Spinal cord (tissue), 10 donors: ENCODE results near the gene SDC4. TPM values are rescaled to one million over a fixed set of nuclear protein-coding genes. Genes with fewer than 3 reads are reported as not detected.

Experiments used
- DNase-seq, 6 donors: peaks; one replicate each; pipeline versions ENCODE4 v3.0.0 to v3.0.0-alpha.2; 2013 to 2015; ENCODE audit warnings: low spot score in 6 of 6, low read depth in 4 of 6
- H3K27ac ChIP-seq: one replicate; pipeline ENCODE4 v1.5.1; 2013; ENCODE audit warnings: low read depth, low read length, control low read depth
- H3K27me3 ChIP-seq: one replicate; pipeline ENCODE4 v1.6.1; 2013; ENCODE audit warnings: low read length; ENCODE audit not compliant: control insufficient read depth, insufficient read depth
- H3K36me3 ChIP-seq: one replicate; pipeline ENCODE4 v1.6.1; 2013; ENCODE audit warnings: low read length; ENCODE audit not compliant: control insufficient read depth, insufficient read depth
- H3K4me1 ChIP-seq: one replicate; pipeline ENCODE4 v1.6.1; 2013; ENCODE audit warnings: low read length; ENCODE audit not compliant: control insufficient read depth, insufficient read depth
- H3K4me3 ChIP-seq: one replicate; pipeline ENCODE4 v1.5.1; 2013; ENCODE audit warnings: low read depth, low read length, control low read depth
- H3K9me3 ChIP-seq: one replicate; pipeline ENCODE4 v1.6.1; 2013; ENCODE audit warnings: low read length; ENCODE audit not compliant: control insufficient read depth, insufficient read depth
- WGBS: methylation state at CpG from one replicate; pipeline ENCODE4 v1.1.5; 2013; ENCODE audit warnings: missing lambda C conversion rate; ENCODE audit not compliant: insufficient coverage; 5-methylcytosine and 5-hydroxymethylcytosine counted together
- polyA plus RNA-seq, 2 donors: library from polyadenylated mRNA; unstranded; fragments of 120-200 nt; gene quantifications; one replicate each; pipeline ENCODE4 v1.2.1, GENCODE V29; 2013; ENCODE audit not compliant: insufficient read length in 2 of 2
- total RNA-seq, 2 donors: library from RNA; depleted of rRNA in 1 of 2; stranded (reverse); fragments of 120-200 nt in 1 of 2; fragments of >200 nt in 1 of 2; gene quantifications; one replicate each; pipeline versions ENCODE4 v1.2.3 to v1.2.4, GENCODE V29; 2013 to 2014
- donor health status: healthy.

Gene SDC4
- total and polyA plus RNA-seq, 4 donors, result 5.6 to 25.5 (median 11.7) TPM

DNA sequence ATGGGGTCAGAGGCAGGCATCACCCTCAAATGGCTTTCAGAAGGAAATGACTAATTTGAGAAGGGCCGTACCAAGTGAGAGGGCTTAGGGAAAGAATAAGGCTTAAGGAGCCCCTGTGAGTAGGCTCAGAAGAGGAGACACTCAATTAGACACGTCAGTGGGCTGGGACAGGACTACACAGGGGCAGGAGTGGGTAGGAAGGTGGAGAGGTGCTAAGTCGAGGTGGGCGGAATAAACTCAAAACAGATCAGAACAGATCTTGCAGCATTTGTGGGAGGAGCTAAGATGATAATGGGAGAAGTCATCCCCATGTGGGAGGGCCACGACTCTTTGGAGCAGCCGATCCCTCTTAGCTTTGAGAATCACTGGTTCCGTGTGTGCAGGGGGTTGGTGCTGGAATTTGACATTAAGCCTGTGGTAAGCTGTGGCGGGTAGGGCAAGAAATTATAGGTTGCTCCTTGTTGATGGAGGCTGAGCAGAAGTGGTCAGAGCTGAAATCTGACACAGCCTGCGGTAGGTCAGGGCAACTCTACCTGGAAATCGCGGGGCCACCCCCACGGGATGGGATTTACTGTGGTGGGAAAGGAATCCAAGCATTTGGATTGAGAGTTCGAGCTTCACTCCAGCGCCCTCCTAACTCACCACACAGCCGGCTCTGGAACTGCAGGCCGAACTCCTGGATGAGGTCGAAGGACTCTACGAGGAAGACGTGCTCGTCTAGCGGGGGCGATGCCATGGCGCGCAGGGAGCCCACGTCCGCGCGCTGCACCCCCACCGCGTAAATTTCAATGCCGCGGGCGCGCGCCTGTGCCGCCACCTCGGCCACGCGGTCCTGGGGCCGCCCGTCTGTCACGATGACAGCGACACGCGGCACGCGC, 44.4 kb downstream of the SDC4 start:
- H3K27me3 ChIP-seq, result peaks cover 38% of the 10 kb centered on the region
- peaks cover 2% of the 10 kb centered on the region for H3K36me3 ChIP-seq
- H3K4me3 ChIP-seq, result no peak overlapping the region
- WGBS, result 61% methylated on average over 42 of the region's 47 CpGs
- no peak overlapping the region for H3K27ac ChIP-seq
- peak in 1 of 6 donors; percentile 25 for DNase-seq
- H3K4me1 ChIP-seq, result peaks cover 20% of the 10 kb centered on the region
- no peaks in the 10 kb centered on the region for H3K9me3 ChIP-seq

DNA sequence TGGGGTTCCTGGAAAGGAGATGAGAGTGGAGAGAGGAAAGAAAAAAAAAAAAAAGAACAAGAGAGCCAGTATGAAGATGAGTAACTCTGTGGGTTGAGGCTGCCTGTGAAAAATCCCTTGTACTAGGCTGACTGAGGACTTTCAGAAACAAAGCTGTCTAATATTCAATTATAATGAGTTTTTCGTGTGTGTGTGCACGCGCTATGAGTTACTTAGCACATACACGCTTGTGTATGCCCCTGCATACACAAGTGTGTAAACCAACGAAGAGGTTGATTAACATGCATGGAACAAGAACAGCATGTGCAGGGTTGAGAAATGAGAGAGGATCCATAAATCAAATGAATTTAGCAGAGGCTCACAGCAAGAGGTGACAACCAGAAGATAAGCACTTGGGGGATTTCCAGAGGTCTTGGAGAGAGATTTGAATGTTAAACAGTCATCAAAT, 46.4 kb downstream of the SDC4 start:
- H3K36me3 ChIP-seq, result peaks cover 4% of the 10 kb centered on the region
- peaks cover 26% of the 10 kb centered on the region for H3K27me3 ChIP-seq
- no peaks in the 10 kb centered on the region for H3K9me3 ChIP-seq
- peak in 2 of 6 donors; percentile 39 to 63 for DNase-seq
- H3K4me3 ChIP-seq, result no peak overlapping the region
- WGBS, result 64% methylated on average over 5 of the region's 5 CpGs
- H3K27ac ChIP-seq, result no peak overlapping the region
- peaks cover 7% of the 10 kb centered on the region for H3K4me1 ChIP-seq

DNA sequence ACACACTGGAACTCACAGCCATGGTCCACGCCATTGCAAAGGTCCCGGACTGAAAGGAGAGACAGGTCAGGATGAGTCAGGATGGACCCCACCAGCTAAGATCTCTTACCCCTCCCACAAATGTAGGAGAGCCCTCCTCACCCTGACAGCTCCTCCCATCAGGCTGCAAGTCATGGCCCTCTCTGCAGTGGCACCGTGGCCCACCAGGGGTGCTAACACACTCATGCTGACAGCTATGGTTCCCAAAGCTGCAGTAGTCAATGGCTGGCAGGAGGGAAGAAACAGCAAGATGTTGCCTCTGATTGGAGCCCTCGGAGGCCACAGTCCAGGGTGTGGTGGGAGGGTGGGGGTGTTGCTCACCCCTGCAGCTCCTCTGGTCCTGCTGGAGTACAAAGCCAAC, 47.3 kb downstream of the SDC4 start:
- no peak overlapping the region for H3K4me3 ChIP-seq
- no peaks in the 10 kb centered on the region for H3K4me1 ChIP-seq
- H3K36me3 ChIP-seq, result peaks cover 4% of the 10 kb centered on the region
- no peaks in the 10 kb centered on the region for H3K9me3 ChIP-seq
- H3K27ac ChIP-seq, result no peak overlapping the region
- H3K27me3 ChIP-seq, result peaks cover 18% of the 10 kb centered on the region
- peak in 1 of 6 donors; percentile 19 for DNase-seq
- WGBS, result 44% methylated on average over 4 of the region's 4 CpGs

DNA sequence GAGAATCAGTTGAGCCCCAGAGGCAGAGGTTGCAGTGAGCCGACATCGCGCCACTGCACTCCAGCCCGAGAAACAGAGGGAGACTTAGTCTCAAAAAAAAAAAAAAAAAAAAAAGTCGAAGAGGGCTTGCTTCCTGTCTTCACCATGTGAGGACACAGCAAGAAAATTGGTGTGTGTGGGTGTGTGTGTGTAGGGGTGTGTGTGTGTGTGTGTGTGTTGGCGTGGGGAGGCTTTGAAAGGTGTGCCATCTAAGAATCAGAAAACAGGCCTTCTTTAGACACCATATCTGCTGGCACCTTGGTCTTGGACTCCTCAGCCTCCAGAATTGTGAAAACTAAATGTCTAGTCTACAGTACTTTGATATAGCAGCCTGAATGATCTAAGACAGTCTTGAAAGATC, 48.4 kb downstream of the SDC4 start:
- Histone ChIP-seq H3K4me1 (no peaks in the 10 kb centered on the region), H3K4me3 (no peak overlapping the region), H3K27me3 (peaks cover 11% of the 10 kb centered on the region), H3K9me3 (no peaks in the 10 kb centered on the region), H3K36me3 (peaks cover 4% of the 10 kb centered on the region), H3K27ac (no peak overlapping the region)
- 100% methylated on average over 4 of the region's 6 CpGs for WGBS
- DNase-seq, result no peak

DNA sequence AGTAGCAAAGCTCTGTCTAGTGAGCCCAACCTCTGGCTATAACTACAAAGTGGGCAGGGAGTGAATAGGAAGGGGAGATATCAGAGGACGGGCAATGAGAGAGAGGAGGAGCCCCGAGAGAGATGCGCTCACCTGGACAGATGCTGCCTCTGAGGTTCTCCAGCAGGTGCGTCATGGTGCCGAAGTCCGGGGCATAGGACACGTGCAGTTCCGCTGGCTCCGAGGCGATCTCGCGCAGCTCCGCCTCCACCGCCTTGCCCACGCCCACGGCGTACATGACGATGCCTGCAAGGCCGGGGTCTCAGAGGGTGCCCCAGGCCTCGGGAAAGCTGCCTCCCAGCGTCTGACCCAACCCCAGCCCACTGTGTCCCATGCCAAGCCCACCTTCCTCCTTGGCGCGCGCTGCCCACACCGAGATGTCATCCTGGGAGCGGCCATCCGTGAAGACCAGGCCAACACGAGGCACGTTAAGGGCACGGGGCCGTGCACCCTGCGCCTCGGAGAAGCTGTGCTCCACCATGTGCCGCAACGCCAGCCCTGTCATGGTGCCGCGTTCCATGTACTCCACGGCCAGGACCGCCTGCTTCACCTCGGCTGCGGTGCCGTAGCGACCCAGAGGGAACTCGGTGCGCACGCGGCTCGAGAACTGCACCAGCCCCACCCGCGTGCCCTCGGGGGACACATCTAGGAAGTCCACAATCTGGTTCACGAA, 50.3 kb downstream of the SDC4 start:
- no peak for DNase-seq
- 93% methylated on average over 52 of the region's 52 CpGs for WGBS
- Histone ChIP-seq H3K9me3 (no peaks in the 10 kb centered on the region), H3K36me3 (peaks cover 2% of the 10 kb centered on the region), H3K4me3 (no peak overlapping the region), H3K27me3 (no peaks in the 10 kb centered on the region), H3K27ac (no peak overlapping the region), H3K4me1 (peaks cover 10% of the 10 kb centered on the region)

DNA sequence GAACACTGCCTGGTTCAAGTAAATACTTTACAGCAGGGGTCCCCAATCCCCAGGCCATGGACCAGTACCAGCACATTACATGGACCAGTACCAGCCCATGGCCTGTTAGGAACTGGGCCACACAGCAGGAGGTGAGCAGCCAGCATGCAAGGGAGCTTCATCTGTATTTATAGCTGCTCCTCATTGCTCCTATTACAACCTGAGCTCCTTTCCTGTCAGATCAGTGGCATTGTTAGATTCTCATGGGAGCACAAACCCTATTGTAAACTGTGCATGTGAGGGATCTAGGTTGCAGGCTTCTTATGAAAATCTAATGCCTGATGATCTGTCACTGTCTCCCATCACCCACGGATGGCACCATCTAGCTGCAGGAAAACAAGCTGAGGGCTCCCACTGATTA, 53.6 kb downstream of the SDC4 start:
- peaks cover 27% of the 10 kb centered on the region for H3K4me1 ChIP-seq
- no peaks in the 10 kb centered on the region for H3K9me3 ChIP-seq
- no peak overlapping the region for H3K27ac ChIP-seq
- peaks cover 2% of the 10 kb centered on the region for H3K36me3 ChIP-seq
- no peaks in the 10 kb centered on the region for H3K27me3 ChIP-seq
- no peak overlapping the region for H3K4me3 ChIP-seq
- no peak for DNase-seq
- WGBS, result no CpG with 5 or more reads among the region's 1 CpG

DNA sequence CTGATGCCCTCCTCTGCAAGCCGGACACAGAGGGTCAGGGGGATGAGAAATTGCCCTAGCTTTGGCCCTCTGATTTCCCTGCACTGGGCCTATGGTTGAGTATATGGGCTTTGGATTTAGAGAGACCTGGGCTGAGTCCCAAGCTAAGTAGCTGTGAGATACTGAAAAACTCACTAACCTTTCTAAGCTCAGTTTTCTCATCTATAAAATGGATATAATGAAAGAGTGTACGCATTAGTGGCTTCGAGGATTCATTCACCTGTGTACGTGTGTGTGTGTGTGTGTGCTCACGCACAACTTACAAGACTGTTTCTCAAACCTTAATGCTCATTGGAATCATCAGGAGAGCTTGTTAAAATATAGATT, 54.2 kb downstream of the SDC4 start:
- Histone ChIP-seq H3K27me3 (no peaks in the 10 kb centered on the region), H3K27ac (peak overlapping the region; percentile 84), H3K4me3 (peak overlapping the region; percentile 44), H3K36me3 (peaks cover 2% of the 10 kb centered on the region), H3K4me1 (peaks cover 27% of the 10 kb centered on the region), H3K9me3 (no peaks in the 10 kb centered on the region)
- no peak for DNase-seq
- WGBS, result 0% methylated on average over 1 of the region's 5 CpGs

DNA sequence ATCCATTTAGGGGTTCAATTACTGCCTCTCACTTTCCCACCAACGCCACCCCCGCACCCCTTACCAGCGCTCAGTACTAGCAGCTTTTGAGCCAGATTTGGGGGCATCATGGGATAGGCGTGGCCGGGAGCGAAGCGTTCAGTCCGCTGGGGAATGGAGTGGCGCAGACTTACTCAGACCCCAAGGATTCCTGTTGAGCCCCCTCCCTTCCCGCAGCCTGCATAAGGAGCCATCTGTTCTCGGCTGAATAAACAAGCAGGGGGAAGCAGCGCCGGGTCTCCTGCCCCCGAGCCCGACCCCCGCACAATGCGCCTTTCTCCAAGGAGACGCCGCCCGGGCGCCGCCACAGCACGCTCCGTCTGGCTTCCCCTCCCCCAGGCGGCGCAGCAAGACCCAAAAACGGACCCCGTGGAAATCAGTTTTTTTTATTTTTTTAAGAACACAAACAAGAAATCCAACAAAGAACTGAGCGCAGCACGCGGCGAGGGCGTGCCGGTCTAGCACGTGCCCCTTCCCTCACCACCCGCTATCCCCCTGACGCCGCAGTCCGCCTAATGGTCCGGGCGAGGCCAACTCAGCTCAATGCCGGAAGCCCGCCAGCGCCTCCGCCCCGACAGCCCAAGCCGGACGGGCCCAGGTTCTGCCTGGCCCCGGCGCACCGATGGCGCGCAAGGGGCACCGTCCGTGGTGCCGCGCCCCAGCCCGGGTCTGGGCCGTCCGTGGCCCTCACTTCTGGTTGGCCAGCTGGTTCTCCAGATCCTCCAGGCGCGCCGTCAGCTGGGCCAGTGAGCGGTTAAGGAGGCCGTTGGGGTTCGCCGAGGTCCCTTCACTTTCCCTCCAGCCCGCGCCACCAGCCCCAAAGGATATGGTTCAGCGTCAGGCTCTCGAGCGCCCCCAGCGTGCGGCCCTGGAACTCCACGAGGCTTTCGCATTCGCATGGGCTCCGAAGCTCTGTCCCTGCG, 54.9 kb downstream of the SDC4 start:
- peak; percentile 49 to 93 (median 62) for DNase-seq
- Histone ChIP-seq H3K9me3 (no peaks in the 10 kb centered on the region), H3K4me3 (peak overlapping the region; percentile 44), H3K27me3 (no peaks in the 10 kb centered on the region), H3K27ac (peak overlapping the region; percentile 84), H3K36me3 (peaks cover 2% of the 10 kb centered on the region), H3K4me1 (peaks cover 27% of the 10 kb centered on the region)
- under 1% methylated on average over 79 of the region's 79 CpGs for WGBS

DNA sequence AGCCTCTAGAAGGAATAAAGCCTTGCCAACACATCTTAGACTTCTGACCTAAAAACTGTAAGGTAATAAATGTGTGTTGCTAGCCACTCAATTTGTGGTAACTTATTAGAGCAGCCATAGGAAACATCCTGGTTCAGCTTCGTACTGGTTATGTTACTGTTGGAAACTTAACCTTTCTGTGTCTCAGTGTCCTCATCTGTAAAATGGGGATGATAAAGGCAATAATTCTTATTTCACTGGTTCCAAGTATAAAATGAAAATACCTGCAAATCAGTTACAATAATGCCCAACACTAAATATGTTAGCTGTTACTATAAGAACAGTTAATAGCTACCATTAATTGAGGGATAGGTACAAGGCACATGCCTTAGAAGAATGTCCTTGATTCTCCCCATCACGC, 55.9 kb downstream of the SDC4 start:
- H3K36me3 ChIP-seq, result no peaks in the 10 kb centered on the region
- H3K4me3 ChIP-seq, result no peak overlapping the region
- peak overlapping the region; percentile 84 for H3K27ac ChIP-seq
- no peak for DNase-seq
- WGBS, result no CpG with 5 or more reads among the region's 2 CpGs
- no peaks in the 10 kb centered on the region for H3K27me3 ChIP-seq
- no peaks in the 10 kb centered on the region for H3K9me3 ChIP-seq
- peaks cover 27% of the 10 kb centered on the region for H3K4me1 ChIP-seq
